NCI-H128 (cell line): ENCODE data around the gene EVL.
A peak's percentile ranks its signal among the peaks of the same experiment; 100 is the strongest.
"Not testable (repeated sequence)": the region's sequence is repeated elsewhere in the genome, so short reads cannot be mapped to it uniquely, and the experiment has no call there.

Experiments used
- DNase-seq: peaks from one replicate; lab custom pipeline; 2025; ENCODE audit not compliant: unreplicated experiment; lab: John Stamatoyannopoulos, UW

EVL gene

GRCh38 chr14:100065111-100065871, at the start of gene EVL:
EVL (plus strand) TSS chr14:100065422; CDS start chr14:100065501, 79 bp downstream.
- DNase-seq = no peak

DNA sequence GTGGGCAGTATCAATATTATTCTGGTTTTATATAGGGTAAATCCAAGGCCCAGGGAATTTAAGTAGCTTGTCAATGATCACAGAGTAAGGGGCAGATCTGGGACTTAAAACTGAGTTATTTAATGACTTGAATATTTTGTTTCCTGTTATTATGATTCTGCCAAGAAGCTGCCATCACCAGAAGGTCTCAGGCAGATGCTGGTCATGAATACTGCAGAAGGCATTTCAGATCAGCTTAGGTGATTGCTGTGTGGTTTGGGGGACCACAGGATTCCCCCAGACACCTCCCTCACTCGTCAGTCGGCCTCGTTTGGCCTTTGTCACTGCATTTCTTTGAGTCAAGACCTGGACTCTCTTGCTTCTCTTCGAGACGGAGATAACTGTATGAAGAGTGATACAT, 47.7 kb upstream of the EVL start:
- no peak for DNase-seq

- no peak for DNase-seq
Measured at GRCh38 chr14:100018054-100018453, 47.2 kb upstream of the EVL start.

DNA sequence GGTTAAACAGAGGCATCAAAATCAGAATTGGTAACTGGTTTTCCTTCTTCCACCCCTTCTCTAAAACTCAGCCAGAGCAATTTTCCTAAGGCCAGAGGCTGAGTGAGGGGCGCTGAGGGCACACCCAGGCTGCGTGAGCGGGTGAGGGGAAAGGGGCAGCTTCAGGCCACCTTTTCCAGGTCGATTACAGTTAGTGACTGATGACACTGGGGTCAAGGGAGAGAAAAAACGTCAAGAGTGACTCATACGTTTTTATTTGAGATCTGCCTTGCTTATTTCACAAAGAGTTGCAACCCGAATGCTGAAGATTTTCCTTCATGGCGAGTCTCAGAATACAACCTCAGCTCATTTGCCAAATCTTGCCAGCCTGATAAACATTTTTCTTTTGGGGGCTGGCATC, 46.7 kb upstream of the EVL start:
- DNase-seq = no peak

- DNase-seq = no peak
Measured at GRCh38 chr14:100019156-100019744, 46.0 kb upstream of the EVL start.

- DNase-seq = no peak
Measured at GRCh38 chr14:100020629-100021028, 44.6 kb upstream of the EVL start.

GRCh38 chr14:100022772-100023451, 42.3 kb upstream of the EVL start:
- peak; percentile 34 for DNase-seq

DNA sequence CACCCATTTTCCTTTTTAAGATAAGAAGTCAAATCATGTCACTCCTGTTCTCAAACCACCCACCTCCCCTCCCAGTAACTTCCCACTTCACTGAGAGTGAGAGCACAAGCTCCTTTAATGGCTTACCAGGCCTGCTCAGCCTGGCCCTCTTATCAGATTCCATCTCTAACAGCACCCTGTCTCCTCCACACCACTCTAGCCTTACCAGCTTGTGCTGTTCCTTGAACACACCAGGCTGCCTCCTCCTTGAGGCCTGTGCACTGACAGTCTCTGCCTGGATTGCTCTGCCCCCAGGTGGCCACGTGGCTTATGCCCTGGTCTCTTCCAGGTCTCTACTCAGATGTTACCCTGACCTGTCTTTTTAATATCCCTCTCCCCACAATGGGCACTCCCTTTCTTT, 40.1 kb upstream of the EVL start:
- no peak for DNase-seq

DNA sequence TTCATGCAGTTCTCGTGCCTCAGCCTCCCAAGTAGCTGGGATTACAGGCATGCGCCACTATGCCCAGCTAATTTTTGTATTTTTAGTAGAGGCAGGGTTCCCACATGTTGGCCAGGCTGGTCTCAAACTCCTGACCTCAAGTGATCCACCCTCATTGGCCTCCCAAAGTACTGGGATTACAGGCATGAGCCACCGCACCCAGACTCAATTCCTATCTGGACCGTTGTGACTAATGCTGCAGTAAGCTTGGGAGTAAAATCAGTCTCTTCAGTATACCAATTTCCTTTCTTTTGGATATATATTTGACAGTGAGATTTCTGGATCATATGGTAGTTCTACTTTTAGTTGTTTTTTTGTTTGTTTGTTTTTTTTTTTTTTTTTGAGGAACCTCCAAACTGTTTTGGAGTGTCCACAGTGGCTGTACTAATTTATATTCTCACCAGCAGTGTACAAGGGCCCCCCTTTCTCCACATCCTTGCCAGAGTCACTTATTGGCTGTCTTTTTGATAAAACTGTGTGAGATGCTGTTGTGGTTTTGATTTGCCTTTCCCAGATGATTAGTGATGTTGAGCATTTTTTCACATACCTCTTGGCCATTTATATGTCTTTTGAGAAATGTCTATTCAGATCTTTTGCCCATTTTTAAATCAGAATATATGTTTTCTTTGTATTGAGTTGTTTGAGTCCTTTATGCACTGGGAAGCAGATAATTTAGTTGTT, 37.3 kb upstream of the EVL start:
- DNase-seq = no peak

- DNase-seq = no peak
Measured at GRCh38 chr14:100028990-100029677, 36.1 kb upstream of the EVL start.

DNA sequence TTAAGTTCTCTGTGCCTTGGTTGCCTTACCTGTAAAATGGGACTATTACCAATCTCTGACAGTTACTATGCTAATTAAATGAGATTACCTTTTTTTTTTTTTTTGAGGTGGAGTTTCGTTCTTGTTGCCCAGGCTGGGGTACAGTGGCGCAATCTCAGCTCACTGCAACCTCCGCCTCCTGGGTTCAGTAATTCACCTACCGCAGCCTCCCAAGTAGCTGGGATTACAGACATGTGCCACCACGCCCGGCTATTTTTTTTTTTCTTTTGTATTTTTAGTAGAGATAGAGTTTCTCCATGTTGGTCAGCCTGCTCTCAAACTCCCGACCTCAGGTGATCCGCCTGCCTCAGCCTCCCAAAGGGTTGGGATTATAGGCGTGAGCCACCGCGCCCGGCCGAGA, 35.2 kb upstream of the EVL start:
- DNase-seq = not testable (repeated sequence)

DNA sequence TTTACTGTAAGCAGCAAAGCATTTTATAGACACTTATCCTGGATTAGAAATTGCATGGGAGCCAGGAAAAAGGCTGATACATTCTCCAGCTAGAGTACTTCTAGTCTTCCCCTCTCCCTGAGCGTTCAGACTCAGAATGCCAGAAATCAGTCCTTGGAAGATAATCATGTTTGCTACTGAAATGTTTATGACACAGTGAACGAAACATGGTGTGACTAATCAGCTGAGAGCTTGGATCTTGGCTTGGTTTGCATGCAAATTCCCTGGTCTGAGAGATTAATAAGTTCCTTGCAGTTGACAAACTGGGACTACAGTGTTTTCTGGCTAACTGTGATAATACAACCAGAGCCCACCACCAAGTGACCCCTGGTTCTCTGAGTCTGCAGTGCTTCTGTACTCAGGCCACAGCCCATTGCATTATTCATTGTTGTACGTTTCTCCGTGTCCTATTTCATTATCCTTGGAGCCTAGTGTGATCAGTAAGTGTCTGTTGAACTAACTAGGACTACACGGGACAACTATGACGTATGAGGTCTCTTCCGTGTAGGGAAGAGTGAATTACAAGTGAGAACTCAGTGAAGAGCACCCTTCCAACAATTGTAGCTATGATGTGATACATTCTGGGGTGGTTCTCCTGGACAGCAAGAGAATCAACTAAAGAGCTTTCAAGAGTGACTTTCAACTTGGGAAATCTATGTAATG, 34.6 kb upstream of the EVL start:
- no peak for DNase-seq

DNA sequence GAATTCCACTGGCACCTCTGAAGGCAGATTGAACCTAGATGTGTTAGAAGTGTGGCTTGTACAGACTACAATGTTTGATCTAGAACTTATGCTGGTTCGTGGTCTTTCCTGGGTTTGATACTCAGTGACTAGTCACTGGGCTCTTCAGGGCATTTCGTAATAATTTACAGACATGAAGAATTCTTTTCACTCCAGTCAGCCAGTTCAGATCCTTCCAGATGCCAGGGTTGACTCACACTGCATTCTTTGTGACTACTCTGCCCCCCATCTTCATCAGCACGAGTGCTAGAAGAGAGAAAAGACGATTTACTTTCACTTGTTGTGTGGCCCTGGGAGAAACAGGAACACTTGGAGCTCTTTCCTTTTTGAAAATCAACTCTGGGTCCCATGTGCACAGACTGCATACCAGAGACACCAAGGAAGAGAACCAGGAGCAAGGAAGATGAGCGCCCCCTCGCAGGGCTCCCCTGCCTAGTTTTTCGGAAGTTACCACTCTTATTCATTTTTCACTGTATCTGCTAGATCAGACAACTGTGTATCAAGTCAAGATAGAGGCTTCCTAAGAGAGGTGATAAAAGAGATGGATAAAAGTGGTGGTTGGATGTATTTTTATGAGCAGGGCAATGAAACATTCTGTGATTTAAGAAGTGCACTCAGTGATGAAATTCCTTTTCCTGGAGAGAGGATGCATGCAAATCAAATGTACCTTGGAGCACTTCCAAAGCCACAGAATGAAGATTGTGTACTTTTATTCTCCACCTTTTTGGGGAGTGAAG, 33.5 kb upstream of the EVL start:
- DNase-seq = no peak

GRCh38 chr14:100032738-100033137, 32.5 kb upstream of the EVL start:
- no peak for DNase-seq

GRCh38 chr14:100033347-100034075, 31.7 kb upstream of the EVL start:
- DNase-seq = no peak

GRCh38 chr14:100034468-100034867, 30.8 kb upstream of the EVL start:
- DNase-seq = no peak

GRCh38 chr14:100034961-100035500, 30.2 kb upstream of the EVL start:
- no peak for DNase-seq

DNA sequence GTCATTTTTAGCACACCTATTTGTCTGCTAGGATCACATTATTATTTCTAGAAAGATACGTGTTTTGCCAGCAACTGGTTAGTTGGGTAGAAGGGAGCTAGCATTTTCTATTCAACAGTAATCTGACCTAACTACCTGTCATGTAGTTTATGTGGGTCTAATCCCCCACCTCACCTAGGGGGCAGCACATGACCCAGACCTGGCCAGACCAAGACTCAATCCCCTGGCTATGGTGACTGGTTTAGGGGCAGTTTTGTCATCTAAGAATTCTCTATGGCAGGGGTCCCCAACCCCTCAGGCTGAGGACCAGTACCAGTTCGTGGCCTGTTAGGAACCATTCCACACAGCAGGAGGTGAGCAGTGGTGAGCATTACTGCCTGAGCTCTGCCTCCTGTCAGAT, 29.5 kb upstream of the EVL start:
- no peak for DNase-seq

- no peak for DNase-seq
Measured at GRCh38 chr14:100037353-100037752, 27.9 kb upstream of the EVL start.
